ENCODE measurements around the gene TCP11L1. TPM values are rescaled to one million over a fixed set of nuclear protein-coding genes. Genes with fewer than 3 reads are reported as not detected.

Gene TCP11L1, protein sequence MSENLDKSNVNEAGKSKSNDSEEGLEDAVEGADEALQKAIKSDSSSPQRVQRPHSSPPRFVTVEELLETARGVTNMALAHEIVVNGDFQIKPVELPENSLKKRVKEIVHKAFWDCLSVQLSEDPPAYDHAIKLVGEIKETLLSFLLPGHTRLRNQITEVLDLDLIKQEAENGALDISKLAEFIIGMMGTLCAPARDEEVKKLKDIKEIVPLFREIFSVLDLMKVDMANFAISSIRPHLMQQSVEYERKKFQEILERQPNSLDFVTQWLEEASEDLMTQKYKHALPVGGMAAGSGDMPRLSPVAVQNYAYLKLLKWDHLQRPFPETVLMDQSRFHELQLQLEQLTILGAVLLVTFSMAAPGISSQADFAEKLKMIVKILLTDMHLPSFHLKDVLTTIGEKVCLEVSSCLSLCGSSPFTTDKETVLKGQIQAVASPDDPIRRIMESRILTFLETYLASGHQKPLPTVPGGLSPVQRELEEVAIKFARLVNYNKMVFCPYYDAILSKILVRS
- 1 to 10 TPM; 4.8 to 5.7 TPM for total RNA-seq

DNA sequence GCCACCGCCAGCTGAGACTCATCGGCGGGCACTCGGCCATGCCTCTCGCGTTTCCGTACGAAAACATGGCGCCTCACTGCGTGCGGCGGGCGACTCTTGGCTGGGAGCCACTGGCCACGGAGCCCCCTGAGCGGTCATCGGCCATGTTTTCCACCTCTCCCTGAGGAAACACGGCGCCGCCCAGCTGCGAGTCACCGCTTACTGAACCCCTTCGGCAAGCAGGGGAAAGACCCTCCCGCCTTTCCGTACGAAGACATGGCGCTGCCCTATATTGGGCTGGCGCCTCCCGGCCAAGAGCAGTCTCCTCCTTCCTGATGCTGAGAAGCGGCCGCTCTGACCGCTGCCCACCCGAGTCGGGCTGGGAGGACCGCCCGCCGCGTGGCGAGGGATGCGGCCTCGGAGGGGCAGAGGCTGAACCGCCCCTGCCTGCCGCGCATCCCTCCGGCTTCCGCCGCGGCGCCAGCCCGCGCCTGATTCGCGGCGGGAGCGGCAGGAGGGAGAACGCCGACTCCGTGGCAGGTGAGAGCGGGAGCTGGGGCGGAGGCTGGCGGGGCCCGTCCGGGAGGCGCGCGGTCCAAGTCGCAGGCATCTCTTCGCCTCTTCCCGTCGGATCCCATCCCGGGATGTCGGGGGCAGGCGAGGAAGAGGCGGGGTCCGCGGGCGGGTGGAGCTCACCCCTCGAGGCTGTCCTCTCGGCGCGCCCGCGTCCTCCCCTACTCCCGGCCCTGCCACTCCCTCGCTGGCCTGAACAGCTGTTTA is at the start of gene TCP11L1:
Gene TCP11L1 (plus strand): TSS at position 299 of the 759 bp plus-strand sequence. CDS start 4,202 bp downstream, outside the sequence.
- CTCF ChIA-PET, result interaction anchor here (0.6 to 3.4 kb wide), 5 partner anchors 22 to 145 kb away, joined by 3 to 13 read pairs (median 5); no protein-coding TSS in a partner anchor
- H3K27ac Mint-ChIP-seq, result peak within 1 kb of the TSS; percentile 92
- peak within 1 kb of the TSS; percentile 85 for H3K4me3 Mint-ChIP-seq
- no peaks in the 10 kb centered on the region for H3K27me3 Mint-ChIP-seq (ENCODE audit: low read depth)
- H3K4me1 Mint-ChIP-seq (ENCODE audit: low read depth), result peaks cover 25% of the 10 kb centered on the region
- DNase-seq, result peak; percentile 88
- intact Hi-C loops (cut with micrococcal nuclease), result loop anchor here (1.0 to 2.0 kb wide), 10 partner anchors 24 to 735 kb away; partner anchors contain the start of genes CSTF3, DEPDC7, EIF3M and FBXO3
- no peaks in the 10 kb centered on the region for H3K36me3 Mint-ChIP-seq (ENCODE audit: low read depth)
- no peaks in the 10 kb centered on the region for H3K9me3 Mint-ChIP-seq

DNA sequence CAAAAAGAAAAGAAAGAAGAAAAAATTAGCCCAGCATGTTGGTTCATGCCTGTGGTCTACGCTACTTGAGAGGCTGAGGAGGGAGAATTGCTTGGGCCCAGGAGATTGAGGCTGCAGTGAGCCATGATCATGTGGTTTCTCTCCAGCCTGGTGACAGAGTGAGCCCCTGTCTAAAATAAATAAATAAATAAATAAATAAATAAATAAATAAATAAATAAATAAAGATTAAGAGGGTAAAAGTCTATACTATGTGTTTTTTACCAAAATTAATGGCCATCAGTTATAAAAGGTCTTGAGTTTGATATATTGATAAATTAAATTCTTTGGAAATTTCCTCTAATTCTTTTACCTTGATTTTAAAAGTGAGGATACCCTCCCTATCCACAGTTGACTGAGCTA is 48.9 kb upstream of the TCP11L1 start:
- H3K36me3 Mint-ChIP-seq (ENCODE audit: low read depth), result peaks cover 2% of the 10 kb centered on the region
- no peaks in the 10 kb centered on the region for H3K4me1 Mint-ChIP-seq (ENCODE audit: low read depth)

GRCh38 chr11:32991427-32991826 is 47.9 kb upstream of the TCP11L1 start:
- no peak overlapping the region for H3K4me3 Mint-ChIP-seq
- CTCF ChIA-PET, result interaction anchor here (1.3 to 1.6 kb wide), 3 partner anchors 51 to 74 kb away, joined by 3 to 4 read pairs (median 3); no protein-coding TSS in a partner anchor
- H3K27me3 Mint-ChIP-seq (ENCODE audit: low read depth), result no peaks in the 10 kb centered on the region
- H3K4me1 Mint-ChIP-seq (ENCODE audit: low read depth), result no peaks in the 10 kb centered on the region
- peaks cover 12% of the 10 kb centered on the region for H3K9me3 Mint-ChIP-seq
- H3K36me3 Mint-ChIP-seq (ENCODE audit: low read depth), result peaks cover 2% of the 10 kb centered on the region
- DNase-seq, result no peak
- intact Hi-C loops (cut with micrococcal nuclease), result no loop called here
- H3K27ac Mint-ChIP-seq, result no peak overlapping the region

More for the DNA sequence above, 48.9 kb upstream of the TCP11L1 start:
- CTCF ChIA-PET, result interaction anchor here (1.3 to 1.6 kb wide), 2 partner anchors 52 to 73 kb away, joined by 3 read pairs; no protein-coding TSS in a partner anchor
- H3K27ac Mint-ChIP-seq, result no peak overlapping the region
- peaks cover 12% of the 10 kb centered on the region for H3K9me3 Mint-ChIP-seq
- no peak for DNase-seq
- intact Hi-C loops (cut with micrococcal nuclease), result no loop called here
- H3K4me3 Mint-ChIP-seq, result no peak overlapping the region
- H3K27me3 Mint-ChIP-seq (ENCODE audit: low read depth), result no peaks in the 10 kb centered on the region

DNA sequence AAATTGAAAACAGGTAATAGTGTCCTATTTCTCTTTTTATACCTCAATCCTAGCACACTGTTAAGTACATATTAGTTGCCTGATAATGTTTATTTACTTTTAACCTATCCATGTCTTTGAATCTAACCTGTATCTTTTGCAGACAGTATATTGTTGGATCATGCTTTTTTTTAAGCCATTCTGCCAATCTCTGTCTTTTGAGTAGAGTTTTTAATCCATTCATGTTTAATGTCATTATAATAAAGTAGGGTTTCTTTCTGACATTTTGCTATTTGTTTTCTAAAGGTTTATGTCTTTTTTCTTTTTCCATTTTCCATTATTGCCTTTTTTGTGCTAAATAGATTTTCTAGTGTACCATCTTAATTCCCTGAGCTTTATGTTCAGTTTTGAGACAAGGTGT is 47.5 kb upstream of the TCP11L1 start:
- no peaks in the 10 kb centered on the region for H3K4me1 Mint-ChIP-seq (ENCODE audit: low read depth)
- H3K27ac Mint-ChIP-seq, result no peak overlapping the region
- no peak for DNase-seq
- no peaks in the 10 kb centered on the region for H3K27me3 Mint-ChIP-seq (ENCODE audit: low read depth)
- no peak overlapping the region for H3K4me3 Mint-ChIP-seq
- CTCF ChIA-PET, result interaction anchor here (1.4 to 1.6 kb wide), 2 partner anchors 72 to 73 kb away, joined by 3 to 4 read pairs; no protein-coding TSS in a partner anchor
- intact Hi-C loops (cut with micrococcal nuclease), result no loop called here
- H3K36me3 Mint-ChIP-seq (ENCODE audit: low read depth), result peaks cover 2% of the 10 kb centered on the region
- peaks cover 12% of the 10 kb centered on the region for H3K9me3 Mint-ChIP-seq

DNA sequence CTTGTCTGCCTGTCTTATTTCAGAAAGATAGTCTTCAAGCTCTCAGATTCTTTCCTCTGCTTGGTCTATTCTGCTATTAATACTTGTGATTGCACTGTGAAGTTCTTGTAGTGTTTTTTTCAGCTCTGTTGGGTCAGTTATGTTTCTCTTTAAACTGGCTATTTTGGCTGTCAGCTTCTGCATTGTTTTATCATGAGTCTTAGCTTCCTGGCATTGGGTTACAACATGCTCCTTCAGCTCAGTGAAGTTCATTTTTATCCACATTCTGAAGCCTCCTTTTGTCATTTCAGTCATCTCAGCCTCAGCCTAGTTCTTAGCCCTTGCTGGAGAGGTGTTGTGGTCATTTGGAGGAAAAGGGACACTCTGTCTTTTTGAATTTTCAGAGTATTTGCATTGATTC is 39.2 kb upstream of the TCP11L1 start:
- no peaks in the 10 kb centered on the region for H3K27me3 Mint-ChIP-seq (ENCODE audit: low read depth)
- CTCF ChIA-PET, result no interaction called here
- peaks cover 9% of the 10 kb centered on the region for H3K4me1 Mint-ChIP-seq (ENCODE audit: low read depth)
- intact Hi-C loops (cut with micrococcal nuclease), result no loop called here
- DNase-seq, result no peak
- no peak overlapping the region for H3K4me3 Mint-ChIP-seq
- peaks cover 11% of the 10 kb centered on the region for H3K9me3 Mint-ChIP-seq
- H3K27ac Mint-ChIP-seq, result no peak overlapping the region
- H3K36me3 Mint-ChIP-seq (ENCODE audit: low read depth), result no peaks in the 10 kb centered on the region

- Mint-ChIP-seq H3K4me3 (no peak overlapping the region), H3K36me3 (ENCODE audit: low read depth) (no peaks in the 10 kb centered on the region), H3K4me1 (ENCODE audit: low read depth) (peaks cover 20% of the 10 kb centered on the region), H3K27me3 (ENCODE audit: low read depth) (no peaks in the 10 kb centered on the region), H3K27ac (no peak overlapping the region), H3K9me3 (peaks cover 11% of the 10 kb centered on the region)
- CTCF ChIA-PET, result interaction anchor here (0.5 to 1.0 kb wide), 2 partner anchors 9 to 64 kb away, joined by 4 to 6 read pairs; no protein-coding TSS in a partner anchor
- DNase-seq, result no peak
- intact Hi-C loops (cut with micrococcal nuclease), result no loop called here
These were observed 38.1 kb upstream of the TCP11L1 start for GRCh38 chr11:33001281-33001680.

DNA sequence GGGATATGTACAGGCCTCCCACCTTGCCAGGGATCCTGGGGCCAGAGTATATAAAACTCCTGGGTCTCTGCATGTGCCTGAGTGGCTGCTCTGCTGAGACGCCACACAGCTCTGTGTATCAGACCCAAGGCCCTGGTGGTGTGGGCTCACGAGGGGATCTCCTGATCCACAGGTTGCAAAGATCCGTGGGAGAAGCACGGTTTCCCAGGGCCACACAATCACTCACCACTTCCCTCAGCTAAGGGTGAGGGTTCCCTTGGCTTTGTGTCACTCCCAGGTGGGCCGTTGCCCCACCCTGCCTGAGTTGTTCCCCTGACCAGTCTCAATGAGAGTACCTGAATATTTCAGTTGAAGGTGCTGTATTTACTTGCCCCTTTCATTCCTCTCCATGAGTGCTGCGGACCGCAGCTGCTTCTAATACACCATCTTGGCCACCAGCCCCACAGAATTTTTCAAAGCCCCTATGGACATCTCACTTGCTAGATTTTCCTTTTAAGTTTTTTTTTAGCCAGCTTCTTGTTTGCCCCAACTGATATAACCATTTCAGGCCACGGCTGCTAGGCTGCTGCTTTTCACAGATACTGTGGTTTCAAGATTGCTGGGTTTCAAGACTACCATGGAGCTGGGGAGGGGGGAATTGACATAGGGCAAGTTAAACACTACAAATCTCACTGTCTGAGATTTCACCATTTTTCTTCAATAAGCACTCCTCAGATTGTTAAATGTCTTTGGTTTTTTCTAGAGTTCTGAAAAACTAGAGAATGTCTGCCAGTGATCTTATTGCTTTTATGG is 37.4 kb upstream of the TCP11L1 start:
- CTCF ChIA-PET, result interaction anchor here (0.6 to 1.0 kb wide), 2 partner anchors 40 to 63 kb away, joined by 3 to 6 read pairs; no protein-coding TSS in a partner anchor
- H3K36me3 Mint-ChIP-seq (ENCODE audit: low read depth), result no peaks in the 10 kb centered on the region
- H3K27ac Mint-ChIP-seq, result no peak overlapping the region
- H3K27me3 Mint-ChIP-seq (ENCODE audit: low read depth), result no peaks in the 10 kb centered on the region
- peaks cover 25% of the 10 kb centered on the region for H3K4me1 Mint-ChIP-seq (ENCODE audit: low read depth)
- DNase-seq, result no peak
- no peak overlapping the region for H3K4me3 Mint-ChIP-seq
- intact Hi-C loops (cut with micrococcal nuclease), result no loop called here
- H3K9me3 Mint-ChIP-seq, result peaks cover 11% of the 10 kb centered on the region

DNA sequence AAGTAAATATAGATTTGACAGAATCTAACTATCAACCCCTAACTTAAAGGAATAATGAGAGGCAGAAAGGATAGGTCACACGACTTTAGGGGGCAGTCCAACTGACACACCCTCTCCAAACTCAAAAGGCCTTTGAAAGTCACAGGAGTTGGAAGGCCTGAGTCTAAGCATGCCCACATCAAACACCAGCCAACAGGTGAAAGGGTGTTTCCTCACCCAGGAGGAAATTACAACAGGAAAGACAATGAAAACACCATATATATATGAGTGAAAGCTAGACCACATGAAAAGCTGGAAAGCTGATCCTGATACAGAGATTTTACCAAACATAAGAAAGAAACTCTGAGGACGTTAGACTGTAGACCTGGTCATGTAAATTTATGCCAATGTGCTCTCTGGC is 34.2 kb upstream of the TCP11L1 start:
- H3K4me1 Mint-ChIP-seq (ENCODE audit: low read depth), result peaks cover 28% of the 10 kb centered on the region
- no peak overlapping the region for H3K27ac Mint-ChIP-seq
- no peaks in the 10 kb centered on the region for H3K27me3 Mint-ChIP-seq (ENCODE audit: low read depth)
- no peaks in the 10 kb centered on the region for H3K36me3 Mint-ChIP-seq (ENCODE audit: low read depth)
- no peaks in the 10 kb centered on the region for H3K9me3 Mint-ChIP-seq
- intact Hi-C loops (cut with micrococcal nuclease), result no loop called here
- CTCF ChIA-PET, result interaction anchor here (2.0 kb wide), 1 partner anchor 60 kb away, joined by 8 read pairs; no protein-coding TSS in a partner anchor
- no peak overlapping the region for H3K4me3 Mint-ChIP-seq
- DNase-seq, result peak; percentile 47

DNA sequence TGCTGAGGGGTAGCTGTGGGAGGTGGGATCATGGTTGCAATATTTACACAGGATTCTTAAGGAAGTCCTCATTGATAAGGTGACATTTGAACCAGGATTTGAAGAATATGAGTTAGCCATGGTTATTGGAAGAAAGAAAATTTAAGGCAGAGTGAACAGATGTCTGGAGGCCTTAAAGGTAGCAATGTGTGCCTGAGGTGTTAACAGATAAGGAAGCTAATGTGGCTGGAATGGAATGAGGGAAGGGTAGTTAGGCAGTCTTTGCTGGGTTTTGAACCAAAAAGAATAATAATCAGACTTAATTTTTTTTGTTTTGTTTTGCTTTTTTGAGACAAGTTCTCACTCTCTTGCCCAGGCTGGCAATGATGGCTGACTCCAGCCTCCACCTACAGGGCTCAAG is 33.4 kb upstream of the TCP11L1 start:
- no peak for DNase-seq
- H3K36me3 Mint-ChIP-seq (ENCODE audit: low read depth), result no peaks in the 10 kb centered on the region
- CTCF ChIA-PET, result interaction anchor here (2.0 kb wide), 1 partner anchor 59 kb away, joined by 8 read pairs; no protein-coding TSS in a partner anchor

DNA sequence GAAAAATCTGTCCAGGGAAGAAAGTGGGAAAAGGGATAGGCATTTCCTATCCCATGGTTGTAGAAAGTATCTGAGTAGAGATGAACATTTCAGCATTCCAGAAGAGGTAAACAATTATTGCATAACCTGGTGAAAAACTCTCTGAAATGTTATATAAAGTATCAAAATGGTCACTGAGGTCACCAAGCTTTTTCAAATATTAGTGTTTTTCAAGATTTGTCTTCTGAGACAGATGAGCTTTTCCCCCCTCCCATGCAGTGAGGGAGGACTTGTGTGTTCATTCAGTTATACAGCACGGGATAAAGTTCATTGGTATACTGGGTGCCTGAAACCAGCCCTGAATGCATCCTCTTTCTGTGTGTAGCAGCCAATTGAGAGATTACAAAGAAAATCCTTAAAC is 25.6 kb upstream of the TCP11L1 start:
- no peak for DNase-seq
- intact Hi-C loops (cut with micrococcal nuclease), result loop anchor here (5.0 to 10.0 kb wide), 4 partner anchors 429 to 1231 kb away; partner anchors contain the start of genes CD59, EIF3M and PAX6
- CTCF ChIA-PET, result interaction anchor here (0.7 kb wide), 1 partner anchor 52 kb away, joined by 3 read pairs; no protein-coding TSS in a partner anchor
- no peaks in the 10 kb centered on the region for H3K9me3 Mint-ChIP-seq
- peaks cover 56% of the 10 kb centered on the region for H3K4me1 Mint-ChIP-seq (ENCODE audit: low read depth)
- H3K36me3 Mint-ChIP-seq (ENCODE audit: low read depth), result no peaks in the 10 kb centered on the region
- H3K27me3 Mint-ChIP-seq (ENCODE audit: low read depth), result peaks cover 9% of the 10 kb centered on the region
- no peak overlapping the region for H3K4me3 Mint-ChIP-seq
- no peak overlapping the region for H3K27ac Mint-ChIP-seq

More for the DNA sequence above, 33.4 kb upstream of the TCP11L1 start:
- intact Hi-C loops (cut with micrococcal nuclease), result no loop called here
- H3K27ac Mint-ChIP-seq, result no peak overlapping the region
- peaks cover 31% of the 10 kb centered on the region for H3K4me1 Mint-ChIP-seq (ENCODE audit: low read depth)
- no peaks in the 10 kb centered on the region for H3K27me3 Mint-ChIP-seq (ENCODE audit: low read depth)
- no peaks in the 10 kb centered on the region for H3K9me3 Mint-ChIP-seq
- H3K4me3 Mint-ChIP-seq, result no peak overlapping the region
